ENCODE data around the gene SLC37A4.
A peak's percentile ranks its signal among the peaks of the same experiment; 100 is the strongest.

The SLC37A4 gene

GRCh38 chr11:119030029-119030328 lies 698 bp downstream of the SLC37A4 start:
- Mint-ChIP-seq H3K4me1 (ENCODE audit: low read depth) (peaks cover 18% of the 10 kb centered on the region), H3K27ac (peak overlapping the region; percentile 81), H3K4me3 (peak overlapping the region; percentile 83), H3K27me3 (ENCODE audit: low read depth) (no peaks in the 10 kb centered on the region), H3K9me3 (no peaks in the 10 kb centered on the region), H3K36me3 (ENCODE audit: low read depth) (peaks cover 13% of the 10 kb centered on the region)
- DNase-seq (ENCODE audit: low spot score), result no peak

GRCh38 chr11:119029340-119030028 lies 1.2 kb downstream of the SLC37A4 start:
- Mint-ChIP-seq H3K27me3 (ENCODE audit: low read depth) (no peaks in the 10 kb centered on the region), H3K9me3 (no peaks in the 10 kb centered on the region), H3K27ac (peak overlapping the region; percentile 81), H3K4me1 (ENCODE audit: low read depth) (peaks cover 19% of the 10 kb centered on the region), H3K36me3 (ENCODE audit: low read depth) (peaks cover 16% of the 10 kb centered on the region), H3K4me3 (peak overlapping the region; percentile 83)
- DNase-seq (ENCODE audit: low spot score), result peak; percentile 16

- Mint-ChIP-seq H3K4me1 (ENCODE audit: low read depth) (peaks cover 22% of the 10 kb centered on the region), H3K27me3 (ENCODE audit: low read depth) (no peaks in the 10 kb centered on the region), H3K4me3 (peak overlapping the region; percentile 83), H3K27ac (no peak overlapping the region), H3K36me3 (ENCODE audit: low read depth) (peaks cover 21% of the 10 kb centered on the region), H3K9me3 (no peaks in the 10 kb centered on the region)
- no peak for DNase-seq (ENCODE audit: low spot score)
Measured at GRCh38 chr11:119029069-119029339, 1.7 kb downstream of the SLC37A4 start.

- DNase-seq (ENCODE audit: low spot score), result no peak
Measured at GRCh38 chr11:119028346-119029068, 2.2 kb downstream of the SLC37A4 start.

GRCh38 chr11:119027561-119028345 lies 2.9 kb downstream of the SLC37A4 start:
- peaks cover 30% of the 10 kb centered on the region for H3K36me3 Mint-ChIP-seq (ENCODE audit: low read depth)
- no peak for DNase-seq (ENCODE audit: low spot score)
- H3K27ac Mint-ChIP-seq, result no peak overlapping the region
- no peak overlapping the region for H3K4me3 Mint-ChIP-seq
- peaks cover 28% of the 10 kb centered on the region for H3K4me1 Mint-ChIP-seq (ENCODE audit: low read depth)
- H3K9me3 Mint-ChIP-seq, result no peaks in the 10 kb centered on the region
- no peaks in the 10 kb centered on the region for H3K27me3 Mint-ChIP-seq (ENCODE audit: low read depth)

More at GRCh38 chr11:119028346-119029068, 2.2 kb downstream of the SLC37A4 start:
- H3K4me1 Mint-ChIP-seq (ENCODE audit: low read depth), result peaks cover 24% of the 10 kb centered on the region
- H3K9me3 Mint-ChIP-seq, result no peaks in the 10 kb centered on the region
- H3K4me3 Mint-ChIP-seq, result no peak overlapping the region
- no peaks in the 10 kb centered on the region for H3K27me3 Mint-ChIP-seq (ENCODE audit: low read depth)
- peaks cover 26% of the 10 kb centered on the region for H3K36me3 Mint-ChIP-seq (ENCODE audit: low read depth)
- H3K27ac Mint-ChIP-seq, result no peak overlapping the region

GRCh38 chr11:119026970-119027369 lies 3.7 kb downstream of the SLC37A4 start:
- no peak overlapping the region for H3K27ac Mint-ChIP-seq

GRCh38 chr11:119025978-119026766 lies 4.5 kb downstream of the SLC37A4 start:
- Mint-ChIP-seq H3K4me3 (no peak overlapping the region), H3K27ac (no peak overlapping the region), H3K4me1 (ENCODE audit: low read depth) (peaks cover 32% of the 10 kb centered on the region), H3K9me3 (no peaks in the 10 kb centered on the region), H3K36me3 (ENCODE audit: low read depth) (peaks cover 40% of the 10 kb centered on the region), H3K27me3 (ENCODE audit: low read depth) (no peaks in the 10 kb centered on the region)
- no peak for DNase-seq (ENCODE audit: low spot score)

More at GRCh38 chr11:119026970-119027369, 3.7 kb downstream of the SLC37A4 start:
- DNase-seq (ENCODE audit: low spot score), result no peak
- Mint-ChIP-seq H3K4me3 (no peak overlapping the region), H3K27me3 (ENCODE audit: low read depth) (no peaks in the 10 kb centered on the region), H3K4me1 (ENCODE audit: low read depth) (peaks cover 28% of the 10 kb centered on the region), H3K36me3 (ENCODE audit: low read depth) (peaks cover 32% of the 10 kb centered on the region), H3K9me3 (no peaks in the 10 kb centered on the region)

GRCh38 chr11:119025541-119025940 lies 5.1 kb downstream of the SLC37A4 start:
- H3K27ac Mint-ChIP-seq, result no peak overlapping the region
- DNase-seq (ENCODE audit: low spot score), result no peak
- H3K9me3 Mint-ChIP-seq, result no peaks in the 10 kb centered on the region
- H3K36me3 Mint-ChIP-seq (ENCODE audit: low read depth), result peaks cover 40% of the 10 kb centered on the region
- H3K4me3 Mint-ChIP-seq, result no peak overlapping the region
- no peaks in the 10 kb centered on the region for H3K27me3 Mint-ChIP-seq (ENCODE audit: low read depth)
- H3K4me1 Mint-ChIP-seq (ENCODE audit: low read depth), result peaks cover 34% of the 10 kb centered on the region

- H3K27me3 Mint-ChIP-seq (ENCODE audit: low read depth), result no peaks in the 10 kb centered on the region
- no peak for DNase-seq (ENCODE audit: low spot score)
- peaks cover 35% of the 10 kb centered on the region for H3K4me1 Mint-ChIP-seq (ENCODE audit: low read depth)
- H3K27ac Mint-ChIP-seq, result peak overlapping the region; percentile 11
- H3K9me3 Mint-ChIP-seq, result no peaks in the 10 kb centered on the region
- H3K36me3 Mint-ChIP-seq (ENCODE audit: low read depth), result peaks cover 41% of the 10 kb centered on the region
- no peak overlapping the region for H3K4me3 Mint-ChIP-seq
Measured at GRCh38 chr11:119025099-119025473, 5.6 kb downstream of the SLC37A4 start.

- DNase-seq (ENCODE audit: low spot score), result no peak
- H3K36me3 Mint-ChIP-seq (ENCODE audit: low read depth), result peaks cover 46% of the 10 kb centered on the region
- H3K4me3 Mint-ChIP-seq, result no peak overlapping the region
- peak overlapping the region; percentile 67 for H3K27ac Mint-ChIP-seq
- peaks cover 37% of the 10 kb centered on the region for H3K4me1 Mint-ChIP-seq (ENCODE audit: low read depth)
- no peaks in the 10 kb centered on the region for H3K27me3 Mint-ChIP-seq (ENCODE audit: low read depth)
- H3K9me3 Mint-ChIP-seq, result no peaks in the 10 kb centered on the region
Measured at GRCh38 chr11:119024430-119025098, 6.1 kb downstream of the SLC37A4 start.

- no peaks in the 10 kb centered on the region for H3K9me3 Mint-ChIP-seq
- no peak overlapping the region for H3K4me3 Mint-ChIP-seq
- H3K27me3 Mint-ChIP-seq (ENCODE audit: low read depth), result no peaks in the 10 kb centered on the region
- peaks cover 45% of the 10 kb centered on the region for H3K36me3 Mint-ChIP-seq (ENCODE audit: low read depth)
- no peak for DNase-seq (ENCODE audit: low spot score)
- H3K27ac Mint-ChIP-seq, result peak overlapping the region; percentile 11
- H3K4me1 Mint-ChIP-seq (ENCODE audit: low read depth), result peaks cover 28% of the 10 kb centered on the region
Measured at GRCh38 chr11:119023741-119024140, 6.9 kb downstream of the SLC37A4 start.

- Mint-ChIP-seq H3K4me3 (no peak overlapping the region), H3K27me3 (ENCODE audit: low read depth) (no peaks in the 10 kb centered on the region), H3K36me3 (ENCODE audit: low read depth) (peaks cover 59% of the 10 kb centered on the region), H3K9me3 (no peaks in the 10 kb centered on the region), H3K4me1 (ENCODE audit: low read depth) (peaks cover 30% of the 10 kb centered on the region), H3K27ac (peak overlapping the region; percentile 47)
- DNase-seq (ENCODE audit: low spot score), result no peak
Measured at GRCh38 chr11:119021631-119022030, 9.0 kb downstream of the SLC37A4 start.

- DNase-seq (ENCODE audit: low spot score), result no peak
- Mint-ChIP-seq H3K27me3 (ENCODE audit: low read depth) (no peaks in the 10 kb centered on the region), H3K9me3 (no peaks in the 10 kb centered on the region), H3K36me3 (ENCODE audit: low read depth) (peaks cover 71% of the 10 kb centered on the region), H3K4me3 (peak overlapping the region; percentile 99), H3K4me1 (ENCODE audit: low read depth) (peaks cover 43% of the 10 kb centered on the region), H3K27ac (peak overlapping the region; percentile 100)
Measured at GRCh38 chr11:119019996-119020395, 10.7 kb downstream of the SLC37A4 start.

All from T-helper 2 cell treated with Interferon-gamma antibody and Interleukin-4, amounts not matched to agents 5 μg/mL and 100 μg/mL, for 36 hours (primary cell).